Right lobe of liver (tissue), 4 donors: ENCODE results near the gene OPN1MW3.

Experiments used
- POLR2A ChIP-seq: fragments of 450-650 bp; IDR thresholded peaks from one replicate; pipeline ENCODE4 v1.6.1; 2017; ENCODE audit warnings: antibody characterized with exemption, mild to moderate bottlenecking
- TF ChIP-seq, protein P1 (sequence below), 4 donors: fragments of 200-600 bp in 3 of 4; fragments of 450-650 bp in 1 of 4; IDR thresholded peaks; one replicate each; pipeline versions ENCODE4 v1.5.1 to v1.8.0; 2016 to 2022; ENCODE audit warnings: antibody characterized with exemption in 4 of 4, mild to moderate bottlenecking in 2 of 4
- donor health status: DM: no; HTN: no; CAD: no.
- donor health status: DM: no; HTN: no; CAD: no.
- donor health status: DM: no; HTN: yes; CAD: no.

DNA sequence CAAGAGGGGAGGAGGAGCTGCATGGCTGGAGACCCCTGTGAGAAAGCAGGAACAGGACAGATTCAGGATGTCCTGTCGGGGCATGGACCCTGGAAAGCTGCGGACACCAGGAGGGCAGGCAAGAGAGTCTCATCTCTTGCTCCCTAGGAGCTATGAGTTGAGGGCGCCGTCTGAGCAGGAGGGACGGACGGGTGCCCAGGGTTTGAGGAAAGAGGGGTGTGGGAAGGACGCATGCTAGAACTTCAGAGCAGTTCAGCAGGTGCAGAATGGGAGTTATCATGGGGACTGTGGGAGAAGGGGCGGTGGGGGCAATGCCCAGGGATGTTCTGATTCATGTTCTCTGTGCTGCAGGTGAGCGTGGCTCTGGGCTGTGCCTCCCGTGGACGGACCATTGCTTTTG is 63.0 kb downstream of the OPN1MW3 start:
- TF ChIP-seq, protein P1, sequence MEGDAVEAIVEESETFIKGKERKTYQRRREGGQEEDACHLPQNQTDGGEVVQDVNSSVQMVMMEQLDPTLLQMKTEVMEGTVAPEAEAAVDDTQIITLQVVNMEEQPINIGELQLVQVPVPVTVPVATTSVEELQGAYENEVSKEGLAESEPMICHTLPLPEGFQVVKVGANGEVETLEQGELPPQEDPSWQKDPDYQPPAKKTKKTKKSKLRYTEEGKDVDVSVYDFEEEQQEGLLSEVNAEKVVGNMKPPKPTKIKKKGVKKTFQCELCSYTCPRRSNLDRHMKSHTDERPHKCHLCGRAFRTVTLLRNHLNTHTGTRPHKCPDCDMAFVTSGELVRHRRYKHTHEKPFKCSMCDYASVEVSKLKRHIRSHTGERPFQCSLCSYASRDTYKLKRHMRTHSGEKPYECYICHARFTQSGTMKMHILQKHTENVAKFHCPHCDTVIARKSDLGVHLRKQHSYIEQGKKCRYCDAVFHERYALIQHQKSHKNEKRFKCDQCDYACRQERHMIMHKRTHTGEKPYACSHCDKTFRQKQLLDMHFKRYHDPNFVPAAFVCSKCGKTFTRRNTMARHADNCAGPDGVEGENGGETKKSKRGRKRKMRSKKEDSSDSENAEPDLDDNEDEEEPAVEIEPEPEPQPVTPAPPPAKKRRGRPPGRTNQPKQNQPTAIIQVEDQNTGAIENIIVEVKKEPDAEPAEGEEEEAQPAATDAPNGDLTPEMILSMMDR (IDR thresholded peaks at IDR 0.05): no peak
- TF ChIP-seq POLR2A: no peak
